NB4 (cell line): ENCODE data around the gene SLC6A12.

Experiments used
- CTCF ChIP-seq: IDR thresholded peaks from one replicate; pipeline ENCODE4 v1.5.1; 2012; ENCODE audit warnings: low read depth, low read length
- MYC ChIP-seq: IDR thresholded peaks from 2 replicates; pipeline ENCODE4 v1.6.1; 2011; ENCODE audit warnings: low read depth, low read length
- POLR2A ChIP-seq: IDR thresholded peaks from 2 replicates; pipeline ENCODE4 v1.6.1; 2011; ENCODE audit warnings: mild to moderate bottlenecking; ENCODE audit not compliant: insufficient read length; ENCODE audit errors: extremely low read depth

DNA sequence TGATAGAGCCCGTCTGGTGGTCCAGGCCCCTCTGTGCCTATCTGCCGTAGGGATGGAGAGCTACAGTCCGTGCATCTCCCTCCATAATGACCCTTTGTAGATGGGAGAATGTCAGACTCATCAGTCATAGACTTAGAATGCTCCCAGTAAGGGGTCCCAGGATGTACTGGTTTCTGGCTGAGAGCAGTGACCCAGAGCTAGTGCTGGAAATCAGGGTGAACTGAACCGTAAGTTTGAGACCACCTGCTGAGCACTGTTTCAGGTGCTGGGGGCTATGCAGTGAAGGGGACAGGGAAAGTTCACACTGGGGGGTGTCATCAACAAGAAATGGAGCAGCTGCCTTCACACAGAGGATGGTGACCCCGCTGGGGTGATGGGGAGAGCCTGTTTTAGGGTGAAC is 34.1 kb downstream of the SLC6A12 start:
- TF ChIP-seq CTCF (no peak), POLR2A (no peak), MYC (no peak)
